ENCODE results near the gene SNRPF. TPM values are rescaled to one million over a fixed set of nuclear protein-coding genes. Genes with fewer than 3 reads are reported as not detected.
A peak's percentile ranks its signal among the peaks of the same experiment; 100 is the strongest.
"Not testable (repeated sequence)": the region's sequence is repeated elsewhere in the genome, so short reads cannot be mapped to it uniquely, and the experiment has no call there.

SNRPF gene
- 6.3 and 16.9 TPM in 2 replicates for total RNA-seq (2014; rRNA removed; shearing (Covaris generic); ENCODE audit: low replicate concordance)

DNA sequence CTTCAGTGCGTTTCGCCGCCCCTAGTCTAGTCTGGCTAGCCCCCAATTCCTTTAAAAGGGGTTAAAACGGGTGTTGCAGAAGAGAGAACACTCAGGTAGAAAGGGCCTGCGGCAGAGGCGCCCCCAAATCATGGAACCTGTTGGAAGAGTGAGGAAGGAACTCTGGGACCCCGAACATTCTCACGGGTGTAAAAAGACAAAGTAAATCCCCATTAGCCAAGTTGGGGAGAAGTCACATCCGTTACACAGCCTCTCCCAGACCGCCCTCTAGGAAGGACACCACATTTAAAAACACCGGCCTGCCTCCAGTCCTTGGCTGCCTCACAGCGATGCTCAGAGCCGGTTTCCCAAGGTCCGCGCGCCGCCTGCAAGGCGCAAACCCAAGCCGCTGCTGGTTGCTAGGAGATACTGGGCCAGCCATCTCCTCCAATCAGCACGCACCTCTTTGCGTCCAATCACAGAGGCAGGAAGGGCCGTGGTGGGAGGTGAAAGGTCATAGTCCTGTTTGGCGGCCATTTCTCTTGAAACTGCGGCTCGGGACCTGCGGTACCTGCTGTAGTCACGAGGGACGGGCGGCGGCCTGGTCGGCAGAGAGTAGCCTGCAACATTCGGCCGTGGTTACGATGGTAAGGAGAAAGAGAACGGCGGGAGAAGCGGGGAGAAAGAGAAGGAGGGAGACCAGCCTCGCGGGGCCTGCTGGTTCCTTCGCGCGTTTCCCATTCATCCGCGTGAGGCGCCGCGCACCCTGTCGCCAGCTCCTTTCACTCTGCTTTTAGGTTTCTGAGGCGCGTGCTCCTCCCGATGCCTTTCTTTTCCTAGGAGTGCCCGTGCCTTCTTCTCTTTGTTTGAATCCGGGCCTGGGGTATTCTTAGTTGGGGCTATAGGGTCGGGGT, at the start of gene SNRPF:
Gene SNRPF, plus strand, starts transcription at position 502 of the 893 bp plus-strand sequence. Its CDS starts 122 bp downstream, at position 624.
- peaks cover 33% of the 10 kb centered on the region for H3K36me3 ChIP-seq
- H3K9me3 ChIP-seq, result peaks cover 4% of the 10 kb centered on the region; the same call in 1 of the 2 replicates
- no peaks in the 10 kb centered on the region for H3K27me3 ChIP-seq
- peak; percentile 93 for DNase-seq
- H3K4me3 ChIP-seq, result peak within 1 kb of the TSS; percentile 95

DNA sequence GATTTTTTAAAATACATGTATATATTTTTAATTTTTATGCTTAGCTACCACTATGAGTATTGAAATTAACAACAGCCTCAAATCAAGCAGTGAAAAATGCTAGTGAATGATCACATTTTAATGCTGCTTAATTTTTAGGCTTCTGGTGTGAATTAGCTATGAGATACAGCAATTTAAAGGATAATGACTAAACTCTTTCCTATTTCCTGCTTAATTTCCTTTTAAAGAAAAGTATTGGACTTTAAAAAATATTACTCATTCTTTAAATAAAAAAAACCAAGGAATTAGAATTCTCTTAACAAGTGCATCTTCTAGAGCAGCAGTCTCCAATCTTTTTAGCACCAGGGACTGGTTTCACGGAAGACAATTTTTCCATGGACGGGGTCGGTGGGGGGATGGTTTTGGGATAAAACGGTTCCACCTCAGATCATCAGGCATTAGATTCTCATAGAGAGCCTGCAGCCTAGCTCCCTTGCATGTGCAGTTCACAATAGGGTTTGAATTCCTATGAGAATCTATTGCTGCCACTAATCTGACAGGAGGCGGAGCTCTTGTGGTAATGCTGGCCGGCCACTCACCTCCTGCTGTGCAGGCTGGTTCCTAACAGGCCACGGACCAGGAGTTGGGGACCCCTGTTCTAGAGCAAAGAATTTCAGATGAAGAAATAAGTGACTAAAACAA, 49.6 kb upstream of the SNRPF start:
- H3K9me3 ChIP-seq, result peaks cover 5% of the 10 kb centered on the region
- no peak for DNase-seq

DNA sequence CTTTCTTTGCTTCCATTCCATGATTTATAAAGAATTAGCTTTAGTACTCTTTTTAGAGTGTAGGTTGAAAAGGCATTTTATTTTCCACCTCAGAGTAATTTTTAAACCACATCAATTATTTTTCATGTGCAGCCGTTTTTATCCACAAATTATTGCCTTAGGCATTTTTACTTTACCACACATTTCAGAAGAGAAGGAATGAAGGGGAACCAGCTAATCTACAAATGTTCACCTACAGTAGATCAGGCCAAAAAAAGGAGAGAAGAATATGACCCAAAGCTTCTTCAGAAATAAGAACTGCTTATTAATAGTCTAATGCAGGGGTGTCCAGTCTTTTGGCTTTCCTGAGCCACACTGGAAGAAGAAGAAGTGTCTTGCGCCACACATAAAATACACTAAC, 48.3 kb upstream of the SNRPF start:
- Histone ChIP-seq H3K4me3 (no peak overlapping the region), H3K36me3 (no peaks in the 10 kb centered on the region), H3K9me3 (peaks cover 5% of the 10 kb centered on the region), H3K27me3 (no peaks in the 10 kb centered on the region)
- no peak for DNase-seq

More for the DNA sequence above, 49.6 kb upstream of the SNRPF start:
- H3K27me3 ChIP-seq, result no peaks in the 10 kb centered on the region
- H3K4me3 ChIP-seq, result no peak overlapping the region
- no peaks in the 10 kb centered on the region for H3K36me3 ChIP-seq

DNA sequence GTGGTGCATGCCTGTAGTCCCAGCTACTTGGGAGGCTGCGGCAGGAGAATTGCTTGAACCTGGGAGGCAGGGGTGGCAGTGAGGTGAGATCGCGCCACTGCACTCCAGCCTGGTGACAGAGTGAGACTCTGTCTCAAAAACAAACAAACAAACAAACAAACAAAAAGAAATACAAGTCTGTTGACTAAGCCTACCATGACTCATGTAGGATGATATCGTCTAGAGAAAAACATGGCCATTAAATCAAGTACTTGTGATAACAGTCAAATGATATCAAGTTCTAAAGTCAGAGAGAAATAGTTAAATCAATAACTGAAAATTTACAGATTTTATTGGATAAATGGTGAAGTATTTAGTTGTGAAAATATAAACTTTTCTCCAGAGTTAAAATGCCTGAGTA, 46.6 kb upstream of the SNRPF start:
- H3K9me3 ChIP-seq, H3K4me3 ChIP-seq, H3K36me3 ChIP-seq, H3K27me3 ChIP-seq, DNase-seq: not testable (repeated sequence)

DNA sequence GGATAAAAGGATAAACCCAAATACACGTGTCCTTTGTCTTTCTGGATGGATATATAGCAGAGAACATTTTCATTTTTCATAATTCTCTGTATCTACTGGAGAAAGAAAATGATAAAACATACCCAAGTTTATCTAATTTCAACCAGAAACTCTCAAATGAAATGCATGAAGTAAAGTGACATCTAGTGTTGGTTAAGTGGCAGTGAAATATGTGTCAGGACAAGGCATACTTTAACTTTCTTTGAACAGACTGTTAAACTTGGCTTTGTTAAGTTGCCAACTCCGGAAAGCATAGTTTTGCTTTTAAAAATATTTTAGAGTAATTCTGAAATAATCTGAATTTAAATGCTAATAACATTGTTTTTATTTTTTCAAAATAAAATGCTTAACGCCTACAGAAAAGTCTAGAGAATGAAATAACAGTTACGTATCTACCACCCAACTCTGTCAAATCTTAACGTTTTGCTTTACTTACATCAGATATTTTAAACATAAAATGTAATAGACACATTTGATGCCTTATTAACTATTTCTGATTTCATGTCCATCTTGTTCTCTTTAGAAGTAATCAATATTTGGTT, 43.0 kb upstream of the SNRPF start:
- no peak for DNase-seq
- H3K9me3 ChIP-seq, result peaks cover 2% of the 10 kb centered on the region; the same call in 1 of the 2 replicates
- H3K4me3 ChIP-seq, result no peak overlapping the region

DNA sequence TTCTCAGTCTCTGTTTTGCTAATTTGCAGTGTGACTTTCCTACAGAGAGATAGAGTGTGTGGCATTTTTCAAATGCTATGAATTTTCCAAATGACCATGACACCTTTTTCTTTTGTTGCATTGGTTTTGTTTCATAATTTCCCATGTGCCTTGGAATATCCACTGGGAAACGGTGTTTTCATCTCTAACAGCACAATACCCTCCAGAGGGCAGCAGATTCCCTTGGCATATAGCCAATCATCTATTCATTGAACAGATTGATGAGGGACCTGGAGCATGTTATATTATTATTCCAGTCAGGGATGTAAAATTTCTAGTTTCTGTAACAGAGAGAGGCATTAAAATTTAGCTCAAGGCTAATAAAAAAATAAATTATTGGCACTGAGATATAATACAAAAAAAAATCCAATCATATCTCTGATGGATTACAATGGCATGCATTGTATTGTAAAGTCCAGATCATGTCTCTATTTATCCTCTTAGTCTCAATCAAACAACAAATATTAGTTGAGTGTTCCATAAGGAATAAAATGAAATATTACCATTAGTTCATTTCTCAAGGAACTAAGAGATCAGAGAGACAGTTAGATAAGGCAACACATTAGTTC, 38.6 kb upstream of the SNRPF start:
- no peak overlapping the region for H3K4me3 ChIP-seq
- no peaks in the 10 kb centered on the region for H3K9me3 ChIP-seq
- H3K27me3 ChIP-seq, result peaks cover 2% of the 10 kb centered on the region; the same call in 1 of the 2 replicates
- DNase-seq, result peak; percentile 30
- no peaks in the 10 kb centered on the region for H3K36me3 ChIP-seq

More for the DNA sequence above, 43.0 kb upstream of the SNRPF start:
- Histone ChIP-seq H3K27me3 (no peaks in the 10 kb centered on the region), H3K36me3 (no peaks in the 10 kb centered on the region)

DNA sequence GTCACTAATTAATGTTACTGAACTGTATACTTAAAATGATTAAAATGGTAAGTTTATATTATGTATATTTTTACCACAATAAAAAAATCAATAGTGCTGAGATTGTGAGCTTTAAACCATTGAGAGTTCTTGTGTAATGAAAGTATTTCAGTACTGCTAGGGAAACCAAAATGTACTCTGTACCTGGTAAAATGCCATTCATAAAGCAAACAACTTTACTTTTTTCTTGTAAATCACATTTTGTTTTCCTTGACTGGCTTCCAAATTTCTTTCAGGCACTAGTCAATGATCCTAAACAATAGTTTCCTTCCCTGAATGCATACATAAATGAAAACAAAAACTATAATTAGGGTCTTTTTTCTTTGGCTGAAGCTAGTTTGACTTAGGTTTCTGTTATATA, 29.4 kb upstream of the SNRPF start:
- Histone ChIP-seq H3K27me3 (no peaks in the 10 kb centered on the region), H3K36me3 (no peaks in the 10 kb centered on the region)
- no peak for DNase-seq

DNA sequence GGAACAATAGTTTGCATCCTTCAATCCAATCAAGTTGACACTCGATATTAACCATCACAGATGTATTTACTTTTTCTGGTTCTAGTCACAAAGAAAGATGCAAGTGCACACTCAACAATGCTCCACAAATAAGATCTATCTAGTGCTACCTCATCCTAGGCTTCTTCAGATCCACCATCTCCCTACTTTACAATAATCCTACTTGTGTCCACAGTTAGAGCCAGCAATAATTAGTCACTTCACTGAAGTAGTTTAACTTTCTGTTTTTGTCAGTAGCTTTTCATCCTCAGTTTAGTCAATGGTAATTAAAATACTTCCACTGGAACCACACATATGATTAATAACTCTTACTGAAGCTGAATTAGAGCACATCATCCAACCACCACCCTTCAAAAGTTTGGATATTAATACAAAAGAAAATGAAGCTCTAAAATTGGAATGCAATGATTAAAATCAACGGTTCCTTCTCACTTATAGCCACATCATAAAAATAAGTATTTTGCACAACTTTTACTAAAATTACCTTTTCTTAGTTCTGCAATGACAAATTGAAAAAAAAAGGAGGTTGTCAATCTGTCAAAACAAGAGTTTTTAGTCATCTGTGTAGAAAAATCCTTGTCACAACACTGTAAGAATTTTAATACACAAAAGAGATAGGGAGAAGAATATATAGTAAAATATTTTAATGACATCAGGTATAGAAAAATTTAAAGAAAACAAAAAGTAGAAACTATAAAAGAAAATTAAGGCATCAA, 28.2 kb upstream of the SNRPF start:
- Histone ChIP-seq H3K36me3 (no peaks in the 10 kb centered on the region), H3K4me3 (no peak overlapping the region), H3K9me3 (no peaks in the 10 kb centered on the region), H3K27me3 (no peaks in the 10 kb centered on the region)
- no peak for DNase-seq

More for the DNA sequence above, 29.4 kb upstream of the SNRPF start:
- Histone ChIP-seq H3K9me3 (no peaks in the 10 kb centered on the region), H3K4me3 (no peak overlapping the region)

DNA sequence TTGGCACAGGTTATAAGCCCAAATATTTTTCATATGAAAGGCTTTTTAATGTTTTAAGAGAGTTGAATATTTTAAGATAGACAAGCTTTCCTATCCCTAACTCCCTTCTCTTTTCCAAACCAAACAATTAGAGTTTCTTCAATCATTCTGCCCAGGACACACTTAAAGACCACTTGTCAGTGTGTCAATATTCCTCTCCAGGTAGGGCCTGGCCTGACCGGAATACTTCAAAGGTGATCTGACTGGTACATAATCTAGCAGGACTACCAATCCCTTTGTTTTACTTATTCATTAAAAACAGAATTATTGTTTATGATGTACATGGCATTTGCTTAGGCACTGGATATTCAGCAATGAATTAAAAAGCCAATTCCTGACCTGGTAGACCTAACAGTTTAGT, 24.2 kb upstream of the SNRPF start:
- DNase-seq, result no peak
- Histone ChIP-seq H3K4me3 (no peak overlapping the region), H3K9me3 (no peaks in the 10 kb centered on the region), H3K36me3 (no peaks in the 10 kb centered on the region), H3K27me3 (no peaks in the 10 kb centered on the region)

DNA sequence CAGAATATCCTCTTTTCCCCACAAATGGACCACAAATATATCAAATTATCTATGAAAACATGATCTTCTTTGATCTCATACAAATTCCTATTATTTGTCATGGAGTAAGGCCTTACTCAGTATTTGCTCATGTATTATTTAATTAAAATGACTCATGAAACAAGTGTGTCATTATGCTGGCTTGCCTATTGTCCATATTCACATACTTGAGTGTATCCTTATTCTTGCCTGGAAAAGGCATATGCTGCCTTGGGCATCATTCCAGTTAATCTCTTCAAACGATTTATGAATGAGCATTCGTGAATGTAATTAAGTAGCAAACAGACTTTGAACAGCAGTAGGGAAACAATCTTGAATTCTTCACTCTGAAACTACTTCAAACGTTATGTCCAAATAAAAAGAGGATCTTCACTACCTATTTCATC, 22.6 kb upstream of the SNRPF start:
- H3K27me3 ChIP-seq, result no peaks in the 10 kb centered on the region
- peak; percentile 28 for DNase-seq
- H3K9me3 ChIP-seq, result no peaks in the 10 kb centered on the region
- H3K36me3 ChIP-seq, result no peaks in the 10 kb centered on the region
- H3K4me3 ChIP-seq, result no peak overlapping the region

DNA sequence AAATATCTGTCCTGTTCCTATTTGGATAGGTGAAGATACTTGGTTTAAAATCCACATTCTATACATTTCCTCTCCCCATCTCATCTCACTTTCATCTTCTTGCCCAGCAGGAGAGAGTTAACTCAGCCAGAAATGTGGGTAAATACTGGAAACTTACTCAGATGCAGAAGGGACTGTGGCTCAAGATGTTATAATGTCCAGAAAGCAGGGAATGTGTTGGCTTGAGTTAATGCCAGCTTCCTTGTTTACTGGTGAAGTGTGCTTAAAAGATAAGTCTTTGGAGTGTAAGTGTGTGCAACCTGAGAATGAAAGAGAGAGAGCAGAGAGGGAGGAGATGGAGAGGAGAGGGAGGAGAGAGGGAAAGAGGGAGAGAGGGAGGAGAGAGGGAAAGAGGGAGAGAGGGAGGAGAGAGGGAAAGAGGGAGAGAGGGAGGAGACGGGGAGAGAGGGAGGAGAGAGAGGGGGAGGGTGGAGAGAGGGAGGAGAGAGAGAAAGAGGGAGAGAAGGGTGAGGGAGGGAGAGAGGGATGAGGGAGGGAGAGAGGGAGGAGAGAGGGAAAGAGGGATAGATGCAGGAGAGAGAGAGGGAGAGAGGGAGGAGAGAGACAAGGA, 22.0 kb upstream of the SNRPF start:
- H3K9me3 ChIP-seq, result no peaks in the 10 kb centered on the region
- H3K36me3 ChIP-seq, result no peaks in the 10 kb centered on the region
- DNase-seq, result peak; percentile 46
- H3K4me3 ChIP-seq, result no peak overlapping the region
- H3K27me3 ChIP-seq, result no peaks in the 10 kb centered on the region

DNA sequence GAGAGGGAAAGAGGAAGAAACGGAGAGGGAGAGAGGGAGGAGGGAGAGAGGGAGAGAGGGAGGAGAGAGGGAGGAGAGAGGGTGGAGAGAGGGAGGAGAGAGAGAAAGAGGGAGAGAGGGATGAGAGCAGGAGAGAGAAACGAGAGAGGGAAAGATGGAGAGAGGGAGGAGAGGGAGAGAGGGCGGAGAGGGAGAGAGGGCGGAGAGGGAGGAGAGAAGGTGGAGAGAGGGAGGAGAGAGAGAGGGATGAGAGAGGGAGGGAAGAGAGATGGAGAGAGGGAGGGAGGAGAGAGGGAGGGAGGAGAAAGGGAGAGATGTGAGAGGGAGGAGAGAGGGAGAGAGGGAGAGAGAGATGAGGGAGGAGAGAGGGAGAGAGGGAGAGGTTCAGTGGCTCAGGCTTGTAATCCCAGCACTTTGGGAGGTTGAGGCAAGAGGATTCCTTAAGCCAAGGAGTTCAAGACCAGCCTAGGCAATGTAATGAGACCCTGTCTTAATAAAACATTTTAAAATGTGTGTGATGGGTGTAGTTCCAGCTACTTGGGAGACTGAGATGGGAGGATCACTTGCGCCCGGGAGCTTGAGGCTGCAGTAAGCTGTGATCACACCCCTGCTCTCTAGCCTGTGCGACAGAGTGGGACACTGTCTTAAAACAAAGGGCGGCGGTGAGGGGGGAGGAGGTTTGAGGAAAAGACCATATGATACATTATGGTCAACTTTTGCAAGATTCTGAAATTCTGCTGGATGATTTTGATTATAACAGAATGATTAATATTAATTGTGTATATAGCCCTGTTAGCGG, 21.3 kb upstream of the SNRPF start:
- Histone ChIP-seq H3K4me3 (0 out of 2 replicates have a peak overlapping the region, but pooled peaks have one; percentile 12), H3K36me3 (no peaks in the 10 kb centered on the region), H3K27me3 (no peaks in the 10 kb centered on the region), H3K9me3 (no peaks in the 10 kb centered on the region)
- DNase-seq, result no peak

DNA sequence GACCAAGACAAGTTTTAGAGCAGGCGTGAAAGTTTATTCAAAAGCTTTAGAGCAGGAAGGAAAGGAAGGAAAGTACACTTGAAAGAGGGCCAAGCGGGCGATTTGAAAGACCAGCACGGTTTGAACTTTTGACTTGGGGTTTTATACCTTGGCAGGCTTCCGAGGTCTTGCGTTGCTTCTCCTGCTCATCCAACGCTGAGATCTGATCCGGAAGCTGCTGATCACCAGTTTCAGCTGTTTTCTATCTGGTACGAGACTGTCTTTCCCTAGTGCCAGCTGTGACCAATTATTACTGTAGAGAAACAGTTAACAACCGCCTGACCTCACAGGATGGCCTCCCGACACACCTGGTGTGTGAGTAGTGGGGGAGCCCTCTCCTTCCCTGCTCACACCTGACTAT, 20.6 kb upstream of the SNRPF start:
- Histone ChIP-seq H3K4me3 (0 out of 2 replicates have a peak overlapping the region, but pooled peaks have one; percentile 12), H3K36me3 (no peaks in the 10 kb centered on the region), H3K27me3 (no peaks in the 10 kb centered on the region), H3K9me3 (no peaks in the 10 kb centered on the region)
- peak; percentile 78 for DNase-seq

DNA sequence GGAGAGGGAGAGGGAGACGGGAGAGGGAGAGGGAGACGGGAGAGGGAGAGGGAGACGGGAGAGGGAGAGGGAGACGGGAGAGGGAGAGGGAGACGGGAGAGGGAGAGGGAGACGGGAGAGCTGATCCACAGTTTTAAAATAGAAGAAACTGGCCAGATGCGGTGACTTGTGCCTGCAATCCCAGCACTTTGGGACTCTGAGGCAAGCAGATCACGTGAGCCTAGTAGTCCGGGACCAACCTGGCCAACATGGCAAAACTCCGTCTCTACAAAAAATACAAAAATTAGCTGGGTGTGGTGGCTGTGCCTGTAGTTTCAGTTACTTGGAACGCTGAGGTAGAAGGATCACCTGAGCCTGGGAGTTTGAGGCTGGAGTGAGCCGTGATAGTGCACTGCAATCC, 16.3 kb upstream of the SNRPF start:
- not testable (repeated sequence) for DNase-seq, H3K9me3 ChIP-seq, H3K27me3 ChIP-seq, H3K36me3 ChIP-seq, H3K4me3 ChIP-seq

All from MG63 (cell line).